Fibroblast of mammary gland (primary cell): ENCODE results near the gene CLK2.
A peak's percentile ranks its signal among the peaks of the same experiment; 100 is the strongest.

Experiments used
- DNase-seq: peaks from one replicate; pipeline ENCODE4 v3.0.0-alpha.2; 2010; ENCODE audit warnings: low read depth
- H3K4me3 ChIP-seq: 2 replicates; pipeline ENCODE4 v1.5.1; 2011; ENCODE audit warnings: low read depth, mild to moderate bottlenecking, low read length, moderate library complexity; ENCODE audit not compliant: control insufficient read depth
- CTCF ChIP-seq: conservative IDR thresholded peaks from 2 replicates; pipeline ENCODE4 v1.5.1; 2011; ENCODE audit warnings: low read depth, low read length, inconsistent platforms; ENCODE audit not compliant: control insufficient read depth, insufficient read depth

CLK2 gene

GRCh38 chr1:155307247-155307740, 34.0 kb upstream of the CLK2 start:
- DNase-seq = peak; percentile 76
- peak; percentile 51 for TF ChIP-seq CTCF
- no peak overlapping the region for H3K4me3 ChIP-seq

- H3K4me3 ChIP-seq = no peak overlapping the region
- DNase-seq = peak; percentile 41
- TF ChIP-seq CTCF = no peak
These were observed 32.6 kb upstream of the CLK2 start for GRCh38 chr1:155305881-155306391.

GRCh38 chr1:155304558-155305063, 31.3 kb upstream of the CLK2 start:
- DNase-seq = no peak
- H3K4me3 ChIP-seq = no peak overlapping the region
- TF ChIP-seq CTCF = no peak

GRCh38 chr1:155301342-155301841, 28.1 kb upstream of the CLK2 start, which contains the start of gene PKLR:
PKLR (minus strand) TSS chr1:155301438; CDS start chr1:155301395, 43 bp downstream.
- no peak for DNase-seq
- H3K4me3 ChIP-seq = no peak within 1 kb of the TSS
- TF ChIP-seq CTCF = no peak

- no peak overlapping the region for H3K4me3 ChIP-seq
- no peak for TF ChIP-seq CTCF
- DNase-seq = no peak
These were observed 27.4 kb upstream of the CLK2 start for GRCh38 chr1:155300553-155301329.

GRCh38 chr1:155300024-155300423, 26.7 kb upstream of the CLK2 start:
- H3K4me3 ChIP-seq = no peak overlapping the region
- TF ChIP-seq CTCF = no peak
- no peak for DNase-seq
